Adrenal gland (tissue), 12 donors: Measurements from ENCODE around the gene RASSF6. TPM values are rescaled to one million over a fixed set of nuclear protein-coding genes. Genes with fewer than 3 reads are reported as not detected.
"Not testable (repeated sequence)": the region's sequence is repeated elsewhere in the genome, so short reads cannot be mapped to it uniquely, and the experiment has no call there.

ENCODE experiments used
- DNase-seq, 7 donors: peaks; one replicate each; pipeline ENCODE4 v3.0.0-alpha.2; 2019 to 2020
- H3K27ac ChIP-seq, 5 donors: fragments of 200-600 bp; sonication (generic) in 4 of 5; 1 replicate in 3 of 5; 2 replicates in 2 of 5; pipeline versions ENCODE4 v1.5.1 to v1.8.0; 2016 to 2020; ENCODE audit warnings: mild to moderate bottlenecking in 1 of 5
- H3K27me3 ChIP-seq: fragments of 200-600 bp; 2 replicates; pipeline ENCODE4 v1.8.0; 2021
- H3K36me3 ChIP-seq, 2 donors: fragments of 200-600 bp; replicated peaks in 1 of 2; 1 replicate in 1 of 2; 2 replicates in 1 of 2; pipeline versions ENCODE4 v1.5.1 to v1.8.0; 2018 to 2022
- H3K4me1 ChIP-seq, 2 donors: fragments of 200-600 bp; replicated peaks in 1 of 2; 1 replicate in 1 of 2; 2 replicates in 1 of 2; pipeline versions ENCODE4 v1.5.1 to v1.8.0; 2018 to 2021
- H3K4me3 ChIP-seq, 4 donors: fragments of 200-600 bp; sonication (generic) in 3 of 4; one replicate each; pipeline ENCODE4 v1.5.1; 2016 to 2018
- H3K9me3 ChIP-seq, 3 donors: fragments of 200-600 bp; sonication (generic) in 1 of 3; replicated peaks in 1 of 3; 1 replicate in 2 of 3; 2 replicates in 1 of 3; pipeline versions ENCODE4 v1.5.1 to v1.8.0; 2016 to 2021
- CTCF ChIP-seq, 6 experiments: fragments of 450-650 bp in 4 of 6; fragments of 200-600 bp in 2 of 6; sonication (generic) in 1 of 6; IDR thresholded peaks; 1 replicate in 5 of 6; 2 replicates in 1 of 6; pipeline versions ENCODE4 v1.5.1 to v1.8.0; 2016 to 2021; ENCODE audit warnings: antibody characterized with exemption in 6 of 6, mild to moderate bottlenecking in 2 of 6, moderate library complexity in 1 of 6
- POLR2A ChIP-seq, 2 donors: fragments of 450-650 bp; IDR thresholded peaks; one replicate each; pipeline ENCODE4 v1.6.1; 2017; ENCODE audit warnings: antibody characterized with exemption in 2 of 2, mild to moderate bottlenecking in 2 of 2, moderate library complexity in 1 of 2
- WGBS, 4 donors: extraction: QIAGEN DNeasy Blood & Tissue Kit in 2 of 4; methylation state at CpG; one replicate each; pipeline versions ENCODE4 v1.1.5 to v1.1.7; 2013 to 2017; 5-methylcytosine and 5-hydroxymethylcytosine counted together
- intact Hi-C, 2 donors: fragments of 100-400 bp; cut with DNase I; formaldehyde crosslinking; loops; one replicate each; pipeline versions ENCODE4 v1.14.1 to v1.15.0; 2022 to 2023
- polyA plus RNA-seq, 3 donors: library from polyadenylated mRNA; stranded (reverse); fragments of 200-250 nt in 2 of 3; fragments of 350-450 nt in 1 of 3; fragmentation: Illumina TruSeq in 1 of 3; extraction: RNeasy Lipid Tissue Mini Kit (QIAGEN cat#74804) in 1 of 3; gene quantifications; one replicate each; pipeline ENCODE4 v1.2.3, GENCODE V29; 2013 to 2014
- total RNA-seq, 9 donors: library from RNA; depleted of rRNA in 4 of 9; stranded (reverse); fragments of >200 nt in 4 of 9; fragments of 120-200 nt in 1 of 9; fragmentation: NEBNext Ultra II Directional in 1 of 9; extraction: Animal tissue kit (Norgen Biotek cat#: 25700) in 1 of 9; gene quantifications; one replicate each; pipeline versions ENCODE4 v1.1.0 to v1.2.4, GENCODE V29; 2013 to 2023
- donor health status: healthy with polysubstance abuse.
- donor health status: Bipolar disorder and iron deficiency.
- donor health status: DM: yes; HTN: yes; CAD: no.
- donor health status: DM: no; HTN: no; CAD: no.
- donor health status: DM: no; HTN: no; CAD: no.
- donor health status: DM: yes; HTN: yes; CAD: no.

RASSF6 gene
- total and polyA plus RNA-seq, 12 donors: 0.07 to 0.23 (median 0.13) TPM; not detected in 8

- H3K4me3 ChIP-seq: no peak overlapping the region
- H3K4me1 ChIP-seq: no peaks in the 10 kb centered on the region
- no peak overlapping the region for H3K27ac ChIP-seq
- no peaks in the 10 kb centered on the region for H3K9me3 ChIP-seq
- no peak for TF ChIP-seq POLR2A (IDR thresholded peaks at IDR 0.05)
- TF ChIP-seq CTCF (IDR thresholded peaks at IDR 0.05): no peak
- no peak for DNase-seq
- WGBS, 4 donors: 73 to 100% (median 77%) methylated on average over 1 to 6 of the region's 6 CpGs
- intact Hi-C loops: loop anchor here in 1 of 2 donors (10.0 kb wide), 1 partner anchor 51 kb away; no protein-coding TSS in a partner anchor
- H3K27me3 ChIP-seq: no peaks in the 10 kb centered on the region
- H3K36me3 ChIP-seq: no peaks in the 10 kb centered on the region
Observed at GRCh38 chr4:73646117-73646516, 25.9 kb upstream of the RASSF6 start.

GRCh38 chr4:73631565-73632226, 11.5 kb upstream of the RASSF6 start:
- TF ChIP-seq POLR2A (IDR thresholded peaks at IDR 0.05) (no peak), CTCF (IDR thresholded peaks at IDR 0.05) (no peak)
- Histone ChIP-seq H3K9me3 (peaks cover 0 to 8% (median 0%) of the 10 kb centered on the region in 3 donors), H3K27me3 (peaks cover 6% of the 10 kb centered on the region), H3K4me3 (no peak overlapping the region), H3K27ac (no peak overlapping the region), H3K4me1 (no peaks in the 10 kb centered on the region), H3K36me3 (no peaks in the 10 kb centered on the region)
- no peak for DNase-seq
- WGBS, 4 donors: 79 to 100% (median 85%) methylated on average over 2 of the region's 2 CpGs
- intact Hi-C loops: no loop called here

- 57 to 68% (median 63%) methylated on average over 1 of the region's 1 CpG for WGBS, 4 donors
- H3K27me3 ChIP-seq, H3K4me1 ChIP-seq, H3K27ac ChIP-seq, intact Hi-C loops, H3K4me3 ChIP-seq, DNase-seq, H3K9me3 ChIP-seq, H3K36me3 ChIP-seq: not testable (repeated sequence)
Observed at GRCh38 chr4:73628834-73629233, 8.6 kb upstream of the RASSF6 start.

- 79 to 89% (median 83%) methylated on average over 5 of the region's 5 CpGs for WGBS, 4 donors
- DNase-seq: no peak
Observed at GRCh38 chr4:73621357-73621756, 1.1 kb upstream of the RASSF6 start.

More at GRCh38 chr4:73621357-73621756, 1.1 kb upstream of the RASSF6 start:
- Histone ChIP-seq H3K4me3 (no peak overlapping the region), H3K9me3 (no peaks in the 10 kb centered on the region), H3K4me1 (peaks cover 0 to 4% of the 10 kb centered on the region in 2 donors), H3K36me3 (no peaks in the 10 kb centered on the region), H3K27ac (no peak overlapping the region), H3K27me3 (peaks cover 11% of the 10 kb centered on the region)
- TF ChIP-seq POLR2A (IDR thresholded peaks at IDR 0.05): no peak
- no peak for TF ChIP-seq CTCF (IDR thresholded peaks at IDR 0.05)
- intact Hi-C loops: no loop called here
